GM12873 (cell line): ENCODE measurements around the gene NFATC2.

Experiments
- TF ChIP-seq, protein P1 (sequence below): IDR thresholded peaks from 2 replicates; pipeline ENCODE4 v1.5.1; 2012; ENCODE audit warnings: low read depth, mild to moderate bottlenecking, moderate library complexity, low read length, control low read depth; ENCODE audit not compliant: insufficient read depth; ENCODE audit errors: missing control alignments

NFATC2 gene

DNA sequence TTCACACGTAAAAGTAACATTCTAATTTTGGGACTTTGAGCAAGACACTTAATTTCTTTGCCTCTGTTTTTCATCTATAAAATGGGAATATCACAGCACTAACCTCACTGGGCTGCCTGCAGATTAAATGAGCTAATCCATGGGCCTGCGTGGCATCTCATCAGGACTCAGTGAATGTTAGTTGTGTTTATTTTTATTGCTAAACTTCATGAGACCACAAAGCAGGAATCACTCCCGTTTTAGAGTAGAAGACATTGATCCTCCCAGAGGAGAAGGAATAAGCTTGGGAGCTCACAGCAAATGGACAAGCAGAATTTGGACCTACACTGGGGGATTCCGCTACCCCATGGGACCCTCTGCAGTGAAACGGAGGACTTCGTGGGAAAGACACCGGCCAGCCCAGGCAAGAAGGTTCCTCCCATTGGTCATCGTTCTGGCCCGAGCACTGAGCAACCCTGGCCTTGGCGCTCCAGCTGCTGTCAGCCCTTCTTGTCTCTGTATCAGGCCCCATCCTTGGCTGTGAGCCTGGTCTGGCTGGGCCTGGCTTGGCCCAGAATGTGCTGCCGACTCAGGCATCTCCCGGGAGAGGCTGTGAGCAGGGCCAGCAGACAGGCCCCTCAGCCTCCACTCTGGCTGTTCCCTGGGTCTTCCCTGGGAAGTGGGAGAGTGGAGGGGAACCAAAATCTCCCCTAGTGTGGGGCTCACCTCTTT, 79.8 kb downstream of the NFATC2 start:
- TF ChIP-seq, protein P1, sequence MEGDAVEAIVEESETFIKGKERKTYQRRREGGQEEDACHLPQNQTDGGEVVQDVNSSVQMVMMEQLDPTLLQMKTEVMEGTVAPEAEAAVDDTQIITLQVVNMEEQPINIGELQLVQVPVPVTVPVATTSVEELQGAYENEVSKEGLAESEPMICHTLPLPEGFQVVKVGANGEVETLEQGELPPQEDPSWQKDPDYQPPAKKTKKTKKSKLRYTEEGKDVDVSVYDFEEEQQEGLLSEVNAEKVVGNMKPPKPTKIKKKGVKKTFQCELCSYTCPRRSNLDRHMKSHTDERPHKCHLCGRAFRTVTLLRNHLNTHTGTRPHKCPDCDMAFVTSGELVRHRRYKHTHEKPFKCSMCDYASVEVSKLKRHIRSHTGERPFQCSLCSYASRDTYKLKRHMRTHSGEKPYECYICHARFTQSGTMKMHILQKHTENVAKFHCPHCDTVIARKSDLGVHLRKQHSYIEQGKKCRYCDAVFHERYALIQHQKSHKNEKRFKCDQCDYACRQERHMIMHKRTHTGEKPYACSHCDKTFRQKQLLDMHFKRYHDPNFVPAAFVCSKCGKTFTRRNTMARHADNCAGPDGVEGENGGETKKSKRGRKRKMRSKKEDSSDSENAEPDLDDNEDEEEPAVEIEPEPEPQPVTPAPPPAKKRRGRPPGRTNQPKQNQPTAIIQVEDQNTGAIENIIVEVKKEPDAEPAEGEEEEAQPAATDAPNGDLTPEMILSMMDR, result no peak

DNA sequence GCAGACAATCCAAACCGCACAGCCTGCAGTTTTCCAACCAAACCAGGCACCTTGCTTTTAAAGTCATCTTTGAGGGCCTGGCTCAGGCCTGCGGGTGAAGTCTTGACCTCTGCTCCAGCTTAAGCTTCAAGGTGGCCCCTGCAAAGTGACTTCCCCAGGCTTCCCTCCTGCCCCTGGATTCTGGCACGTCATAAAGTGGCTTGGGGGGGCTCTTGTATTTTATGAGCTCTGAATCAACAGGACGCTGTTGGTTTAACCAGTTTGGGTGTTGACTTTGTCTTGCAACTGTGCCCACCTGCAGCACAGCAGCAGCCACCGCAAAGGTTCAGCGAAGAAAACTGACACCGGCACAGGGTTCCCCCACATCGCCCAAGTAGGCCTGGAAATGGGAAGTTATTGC, 81.2 kb downstream of the NFATC2 start:
- TF ChIP-seq, protein P1, result no peak

DNA sequence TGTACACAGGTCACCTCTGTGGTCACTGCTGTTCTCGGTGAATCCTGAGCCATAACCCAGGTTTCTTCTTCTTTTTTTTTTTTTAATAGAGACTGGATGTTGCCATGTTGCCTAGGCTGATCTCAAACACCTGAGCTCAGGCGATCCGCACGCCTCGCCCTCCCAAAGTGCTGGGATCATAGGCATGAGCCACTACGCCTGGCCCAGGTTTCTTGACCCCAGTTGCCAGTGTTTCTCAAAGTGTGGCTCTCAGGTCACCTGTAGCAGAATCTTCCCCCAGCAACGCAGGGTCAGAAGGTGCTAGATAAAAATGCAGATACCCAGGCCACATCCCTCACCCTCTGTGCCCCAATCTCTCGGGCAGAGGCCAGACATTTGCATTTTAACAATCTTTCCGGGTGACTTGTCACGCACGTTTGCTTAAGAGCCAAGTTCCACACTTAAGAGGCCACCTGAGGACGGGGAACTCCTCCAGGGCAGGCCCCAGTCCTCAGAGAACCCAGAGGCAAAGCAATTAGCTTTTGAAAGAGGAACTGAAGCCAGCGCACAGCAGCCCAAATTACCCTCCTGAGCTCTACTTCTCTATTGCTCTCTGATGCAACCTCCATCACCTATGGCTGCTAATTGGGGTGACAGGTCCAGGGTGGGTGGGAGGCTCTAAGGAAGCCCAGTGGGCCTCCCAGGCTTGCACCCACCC, 81.8 kb downstream of the NFATC2 start:
- TF ChIP-seq, protein P1, result no peak

DNA sequence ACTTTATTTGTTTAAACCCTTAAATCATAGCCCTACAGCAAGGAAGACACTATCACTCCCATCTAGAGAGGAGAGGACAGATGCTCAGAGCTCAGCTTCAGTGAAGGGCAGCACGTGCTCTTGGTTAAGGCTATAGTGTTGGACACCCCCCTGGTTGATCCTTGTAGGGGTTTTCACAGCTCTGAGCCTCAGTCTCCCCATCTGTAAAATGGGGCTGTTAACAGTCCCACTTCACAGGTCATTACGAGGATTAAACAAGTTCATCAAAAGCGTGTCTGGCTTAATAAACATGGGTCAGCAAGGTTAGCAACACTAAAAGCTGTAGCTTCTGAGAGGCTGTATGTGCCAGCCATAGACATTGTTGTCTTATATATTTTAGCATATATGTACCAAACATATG, 82.4 kb downstream of the NFATC2 start:
- TF ChIP-seq, protein P1, result no peak

DNA sequence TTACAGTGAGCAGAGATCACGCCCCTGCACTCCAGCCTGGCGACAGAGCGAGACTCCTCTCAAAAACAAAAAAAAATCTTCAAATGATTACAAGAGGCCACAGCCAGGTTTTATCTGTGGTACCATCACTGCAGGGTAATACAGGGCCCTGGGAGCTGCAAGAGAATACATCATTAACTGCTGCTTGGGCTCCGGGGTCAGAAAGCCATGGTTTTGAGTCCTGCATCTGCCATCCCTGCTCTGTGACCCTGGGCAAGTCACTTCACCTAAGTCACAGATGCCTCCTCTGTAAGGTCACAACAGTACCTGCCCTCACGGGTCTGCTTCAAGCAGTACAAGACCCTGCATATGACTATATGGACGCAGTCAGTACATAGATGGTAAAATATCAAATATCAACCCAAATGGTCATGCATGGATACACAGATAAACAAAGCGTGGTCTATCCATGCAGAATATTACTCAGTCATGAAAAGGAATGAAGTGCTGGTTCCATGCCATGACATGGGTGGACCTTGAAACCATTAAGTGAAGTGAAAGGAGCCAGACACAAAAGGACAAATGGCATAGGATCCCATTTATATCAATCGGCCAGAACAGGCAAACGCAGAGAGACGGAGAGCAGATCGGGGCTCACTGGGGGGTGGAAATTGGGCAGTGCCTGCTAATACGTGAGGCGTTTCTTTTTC, 83.6 kb downstream of the NFATC2 start:
- TF ChIP-seq, protein P1, result no peak

DNA sequence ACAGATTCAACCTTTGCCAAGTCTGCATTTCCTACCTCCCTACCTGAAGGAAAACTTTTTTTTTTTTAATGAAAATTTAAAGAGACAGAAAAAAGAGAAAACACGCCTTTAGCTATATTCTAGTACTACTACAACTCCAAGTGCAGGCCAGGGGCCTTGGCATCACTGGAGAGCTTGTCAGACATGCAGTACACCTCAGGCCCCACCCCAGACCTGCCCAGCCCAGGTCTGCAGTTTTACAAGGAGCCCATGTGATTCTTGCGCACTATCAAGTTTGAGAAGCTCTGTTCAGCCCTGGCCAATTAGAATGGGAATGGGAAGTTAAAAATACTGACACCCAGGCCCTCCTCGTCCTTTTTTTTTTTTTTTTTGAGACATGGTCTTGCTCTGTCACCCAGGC, 85.0 kb downstream of the NFATC2 start:
- TF ChIP-seq, protein P1, result no peak
